Measurements from ENCODE around the gene APBB2.

The APBB2 gene

DNA sequence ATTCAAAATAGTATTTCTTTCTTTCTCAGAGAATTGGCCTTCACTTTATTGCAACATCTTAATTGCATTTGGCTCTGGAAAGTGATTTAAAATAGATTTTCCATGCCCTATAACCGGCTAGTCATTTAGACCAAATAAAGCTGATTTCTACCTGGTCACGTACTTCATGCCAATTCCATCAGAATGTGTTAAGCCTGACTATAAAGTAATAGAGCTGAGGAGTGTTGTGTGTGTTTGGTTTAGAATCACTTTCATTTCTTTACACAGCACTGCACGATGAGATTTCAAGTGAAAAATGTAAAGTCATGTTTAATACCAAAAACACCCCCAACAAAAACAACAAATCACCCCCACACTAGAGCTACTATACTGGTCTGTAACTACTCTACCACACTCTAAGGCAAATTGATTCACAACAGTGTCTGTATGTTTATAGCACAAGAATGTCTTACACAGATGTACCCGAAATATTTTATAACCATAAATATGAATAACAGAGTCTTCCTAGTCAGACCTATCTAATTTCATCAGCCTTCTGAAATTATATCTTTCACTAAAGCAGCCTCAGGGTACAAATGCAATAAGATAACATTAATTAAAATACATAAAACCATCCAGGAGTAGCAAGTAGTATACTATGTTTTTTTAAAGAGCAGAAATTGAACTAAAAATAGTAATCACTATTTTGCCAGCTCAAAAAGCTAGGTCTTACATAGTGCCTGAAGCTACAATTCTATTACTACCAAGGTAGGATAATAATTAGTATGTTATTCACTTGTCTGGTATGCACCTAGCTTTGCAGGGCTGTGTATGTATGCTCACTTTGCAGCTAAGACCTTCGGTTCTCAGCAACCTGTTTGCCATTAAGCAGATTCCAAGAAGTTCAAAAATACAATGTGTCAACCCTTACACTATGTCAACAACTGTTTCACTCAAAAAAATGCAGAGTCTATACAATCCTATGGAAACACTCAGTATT, 28.4 kb downstream of the APBB2 start:
- DNase-seq, result no peak

DNA sequence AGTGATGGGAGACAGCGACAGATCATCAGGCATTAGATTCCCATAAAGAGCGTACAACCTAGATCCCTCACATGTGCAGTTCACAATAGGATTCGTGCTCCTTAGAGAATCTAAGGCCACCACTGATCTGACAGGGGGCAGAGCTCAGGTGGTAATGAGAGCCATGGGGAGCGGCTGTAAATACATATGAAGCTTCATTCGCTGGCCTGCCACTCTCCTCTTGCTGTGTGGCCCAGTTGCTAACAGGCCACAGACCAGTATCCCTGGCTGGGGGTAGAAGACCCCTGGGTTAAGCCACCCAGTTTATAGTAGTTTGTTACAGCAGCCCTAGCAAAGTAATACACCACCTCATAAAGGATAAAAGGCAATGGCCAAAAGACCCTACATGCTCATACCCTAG, 30.3 kb downstream of the APBB2 start:
- DNase-seq, result no peak

DNA sequence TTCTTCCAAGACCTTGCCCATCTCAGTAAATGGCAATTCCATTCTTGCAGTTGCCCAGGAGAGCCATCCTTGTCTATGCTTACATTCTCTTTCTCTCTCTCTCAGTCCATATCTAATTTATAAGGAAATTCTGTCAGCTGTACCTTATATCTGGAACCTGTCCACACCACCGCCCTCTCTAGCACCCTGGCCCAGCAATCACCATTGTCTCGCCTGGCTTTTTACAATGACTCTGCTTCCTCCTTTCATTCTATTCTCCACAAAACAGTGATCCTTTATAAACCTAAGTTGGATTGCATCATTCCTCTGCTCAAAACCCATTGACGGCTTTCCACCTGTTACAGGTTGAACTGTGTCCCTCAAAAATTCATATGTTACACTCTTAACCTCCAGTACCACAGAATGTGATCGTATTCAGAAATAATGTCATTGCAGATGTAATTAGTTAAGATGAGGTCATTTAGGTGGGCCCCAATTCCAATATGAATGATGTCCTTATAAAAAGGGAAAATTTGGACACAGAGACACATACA, 31.3 kb downstream of the APBB2 start:
- DNase-seq, result no peak

DNA sequence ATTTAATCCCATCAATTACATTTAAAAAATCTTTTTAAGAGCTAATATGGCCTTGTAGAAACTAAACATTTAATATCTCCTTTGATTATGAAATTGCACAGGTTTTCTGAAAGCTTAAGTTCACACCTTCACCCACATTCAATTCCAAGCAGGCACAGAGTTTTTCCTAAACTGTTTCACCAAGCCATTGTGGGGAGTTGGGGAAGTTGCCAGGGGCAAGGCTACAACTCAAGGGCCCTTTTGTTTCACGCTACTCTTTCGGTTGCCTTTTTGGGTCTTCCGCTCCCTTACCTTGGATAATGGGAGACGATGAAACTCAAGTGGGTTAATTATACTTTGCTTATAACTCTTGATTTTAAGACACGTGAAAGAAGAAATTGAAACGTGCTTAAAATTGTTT, 33.3 kb downstream of the APBB2 start:
- no peak for DNase-seq

DNA sequence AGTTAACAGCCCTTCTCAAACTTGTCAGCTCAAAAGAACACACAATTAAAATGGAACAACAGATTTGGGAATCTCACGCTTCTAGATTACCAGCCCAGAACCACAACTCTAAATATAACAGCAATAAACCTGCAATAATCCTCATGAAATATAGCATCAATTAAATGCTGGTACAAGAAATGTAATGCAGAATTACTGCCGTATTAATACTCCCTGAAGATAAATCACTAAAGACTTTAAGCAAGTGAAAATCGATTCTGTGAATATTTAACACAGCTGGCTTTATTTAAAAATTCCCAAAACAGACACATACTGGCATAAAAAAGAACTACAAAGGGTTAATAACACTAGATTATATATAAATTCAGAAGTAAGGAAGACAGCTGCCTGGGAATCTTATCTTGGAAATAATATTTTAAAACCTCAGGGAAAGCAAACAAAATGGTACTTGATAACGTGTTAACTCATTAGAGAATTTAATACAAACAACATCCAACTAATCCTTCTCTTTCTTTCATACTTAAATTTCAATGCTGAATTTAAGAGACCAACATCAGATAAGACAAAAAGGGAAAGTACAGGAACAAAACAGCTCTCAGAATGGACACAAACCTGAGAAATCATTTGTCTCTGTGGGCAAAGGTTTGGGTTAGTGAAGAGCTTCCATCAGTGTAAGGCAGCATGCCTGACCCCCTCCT, 34.7 kb downstream of the APBB2 start:
- DNase-seq, result no peak

GRCh38 chr4:41178372-41179370, 35.7 kb downstream of the APBB2 start:
- no peak for DNase-seq

DNA sequence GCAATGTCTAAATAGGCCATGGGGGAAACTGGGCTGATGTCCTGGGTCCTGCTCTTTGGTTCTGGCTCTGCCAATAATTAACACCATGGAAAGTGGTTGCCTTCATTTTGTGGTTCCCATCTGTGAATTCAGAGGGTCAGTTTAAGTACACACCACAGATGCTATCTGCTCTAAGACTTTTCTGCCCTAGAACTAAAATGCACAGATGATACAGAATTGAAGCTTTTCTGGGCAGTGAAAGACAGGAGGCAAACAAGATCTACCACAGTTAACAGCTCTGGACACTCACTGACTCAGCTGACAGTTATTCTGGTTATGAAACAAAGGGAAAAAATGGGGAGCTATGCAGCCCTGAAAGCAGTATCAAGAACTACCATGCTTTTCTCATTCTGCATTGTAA, 37.3 kb downstream of the APBB2 start:
- DNase-seq, result no peak

DNA sequence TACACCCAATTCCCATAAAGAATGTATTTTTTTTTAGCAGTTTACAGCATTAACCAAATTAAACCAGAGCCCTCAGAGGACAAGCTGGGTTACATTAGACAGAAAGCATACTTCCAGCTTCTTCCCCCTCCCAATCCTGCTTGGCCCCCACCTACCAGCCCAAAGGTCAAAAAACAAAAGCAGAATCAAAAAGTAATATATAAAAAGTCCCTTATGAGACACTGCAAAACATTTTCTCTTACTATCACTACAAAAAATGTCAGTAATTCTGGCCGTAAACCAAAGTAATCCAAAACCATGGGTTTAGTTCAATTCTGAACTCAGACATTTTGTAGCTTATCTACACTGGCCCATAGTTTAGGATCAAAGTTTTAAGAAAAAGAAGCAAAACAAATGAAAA, 38.0 kb downstream of the APBB2 start:
- DNase-seq, result no peak

- DNase-seq, result no peak
These were observed 38.5 kb downstream of the APBB2 start for GRCh38 chr4:41175794-41176193.

DNA sequence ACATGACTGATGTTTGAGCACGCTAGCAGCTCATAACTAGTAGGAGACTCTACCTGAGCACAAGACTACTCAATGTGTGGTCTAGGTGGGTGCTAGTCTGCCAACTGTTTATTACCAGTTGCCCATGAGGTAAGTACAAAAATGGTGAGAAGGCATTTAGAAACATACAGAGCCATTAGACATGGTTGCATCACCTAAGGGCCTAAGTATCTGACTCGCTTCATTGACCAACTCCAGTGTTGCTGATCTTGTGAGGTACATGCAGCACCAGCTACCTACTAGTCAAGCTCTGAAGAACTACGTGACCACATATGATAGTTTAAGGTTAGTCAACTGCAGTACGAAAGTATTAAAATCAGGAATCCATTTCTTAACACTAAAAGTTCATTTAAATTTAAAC, 39.9 kb downstream of the APBB2 start:
- no peak for DNase-seq

DNA sequence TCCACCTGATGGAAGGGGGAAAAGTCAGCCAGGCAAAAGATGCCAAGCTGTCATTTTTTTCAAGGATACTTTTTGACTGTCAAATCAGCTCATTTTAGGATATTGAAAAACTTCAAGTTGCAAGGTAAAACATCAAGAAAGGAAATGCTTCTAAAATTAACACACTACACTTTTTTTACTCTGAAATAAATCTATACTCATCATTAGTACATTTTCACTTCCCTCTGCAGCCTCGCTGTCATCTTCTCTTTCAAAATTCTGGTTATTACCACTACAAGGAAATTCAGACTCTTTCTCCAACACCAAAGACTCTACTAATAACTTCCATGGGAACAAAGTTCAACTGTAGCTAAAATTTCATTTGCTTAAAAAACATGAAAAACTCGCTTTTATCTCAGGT, 41.6 kb downstream of the APBB2 start:
- DNase-seq, result no peak

DNA sequence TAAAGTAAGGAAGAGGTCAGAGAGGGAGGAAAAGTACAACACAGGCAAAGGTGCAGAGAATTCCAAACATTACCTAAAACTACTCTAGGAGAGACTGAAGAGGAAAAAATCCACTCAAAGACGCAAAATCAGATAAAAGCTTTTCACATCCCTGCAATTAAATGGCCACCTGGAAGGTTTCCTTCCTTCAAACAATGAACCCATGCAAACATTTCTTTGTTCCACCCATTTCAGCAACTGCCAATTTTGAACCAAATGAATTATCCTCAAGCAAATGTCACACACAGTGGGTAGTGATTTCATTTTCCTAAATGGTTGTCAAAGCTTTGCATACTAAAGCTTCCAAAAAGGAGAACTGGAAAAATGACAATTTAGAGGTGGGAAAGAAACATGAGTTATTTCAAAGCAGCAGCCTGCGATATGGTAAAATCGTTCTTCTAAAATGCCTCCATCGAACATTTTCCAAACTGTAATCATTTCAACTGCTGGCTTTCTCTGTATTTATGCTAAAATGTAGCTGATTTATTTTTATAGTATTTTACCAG, 45.0 kb downstream of the APBB2 start:
- DNase-seq, result no peak

GRCh38 chr4:41167191-41167590, 47.2 kb downstream of the APBB2 start:
- no peak for DNase-seq

DNA sequence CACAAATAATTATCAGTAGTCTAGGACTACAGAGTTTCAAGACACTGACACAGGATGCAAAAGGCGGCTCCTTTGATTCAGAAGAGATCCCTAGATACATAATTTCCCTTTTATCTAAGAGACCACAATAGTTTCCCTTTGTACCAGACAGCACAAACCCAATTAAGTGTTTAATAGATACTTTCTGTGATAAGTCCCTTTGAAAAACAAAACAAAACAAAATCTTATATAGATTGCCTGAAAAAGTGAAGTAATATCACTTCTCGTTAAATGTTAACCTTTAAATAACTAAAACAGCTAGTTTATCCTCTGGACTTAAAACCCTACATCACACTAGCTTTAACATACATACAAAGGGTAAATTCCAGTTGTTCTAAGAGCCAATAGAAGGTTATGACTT, 49.9 kb downstream of the APBB2 start:
- DNase-seq, result no peak

GRCh38 chr4:41161355-41161754, 53.0 kb downstream of the APBB2 start:
- no peak for DNase-seq

- DNase-seq, result no peak
These were observed 53.5 kb downstream of the APBB2 start for GRCh38 chr4:41160856-41161255.

GRCh38 chr4:41160012-41160789, 54.1 kb downstream of the APBB2 start:
- DNase-seq, result no peak

DNA sequence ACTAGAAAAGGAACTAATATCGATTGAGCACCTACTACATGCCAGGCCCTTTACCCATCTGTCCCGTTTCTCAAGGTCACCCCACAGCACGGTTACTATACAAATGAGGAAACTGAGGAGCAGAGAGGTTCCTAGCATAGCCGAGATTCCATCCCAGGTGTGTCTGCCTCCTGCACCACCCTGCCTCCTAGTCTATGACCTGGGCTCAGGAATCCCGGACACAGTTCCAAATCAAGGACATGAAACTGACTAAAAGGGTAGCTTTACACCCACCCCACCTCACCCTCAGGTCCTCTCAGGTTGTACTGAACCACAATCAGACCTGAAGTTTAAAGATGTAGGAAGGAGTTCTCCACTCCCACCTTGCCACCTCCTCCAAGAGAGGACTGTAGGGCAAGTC, 55.6 kb downstream of the APBB2 start:
- no peak for DNase-seq

GRCh38 chr4:41158274-41158673, 56.1 kb downstream of the APBB2 start:
- DNase-seq, result no peak

GRCh38 chr4:41157009-41157408, 57.3 kb downstream of the APBB2 start:
- DNase-seq, result no peak

DNA sequence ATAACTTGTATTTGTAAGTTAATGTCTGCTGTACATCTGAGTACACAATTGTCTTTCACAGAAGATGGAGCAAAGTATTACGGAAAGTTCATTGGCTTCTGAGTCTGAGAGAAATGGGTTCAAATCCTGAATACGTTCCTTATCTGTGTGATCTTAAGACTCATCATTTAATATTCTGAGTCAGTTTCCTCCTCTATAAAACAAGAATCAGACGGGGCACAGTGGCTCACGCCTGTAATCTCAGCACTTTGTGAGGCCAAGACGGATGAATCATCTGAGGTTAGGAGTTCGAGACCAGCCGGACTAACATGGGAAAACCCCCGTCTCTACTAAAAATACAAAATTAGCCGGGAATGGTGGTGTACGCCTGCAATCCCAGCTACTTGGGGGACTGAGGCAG, 57.8 kb downstream of the APBB2 start:
- DNase-seq, result no peak
